ENCODE results near the gene TTC34.

DNA sequence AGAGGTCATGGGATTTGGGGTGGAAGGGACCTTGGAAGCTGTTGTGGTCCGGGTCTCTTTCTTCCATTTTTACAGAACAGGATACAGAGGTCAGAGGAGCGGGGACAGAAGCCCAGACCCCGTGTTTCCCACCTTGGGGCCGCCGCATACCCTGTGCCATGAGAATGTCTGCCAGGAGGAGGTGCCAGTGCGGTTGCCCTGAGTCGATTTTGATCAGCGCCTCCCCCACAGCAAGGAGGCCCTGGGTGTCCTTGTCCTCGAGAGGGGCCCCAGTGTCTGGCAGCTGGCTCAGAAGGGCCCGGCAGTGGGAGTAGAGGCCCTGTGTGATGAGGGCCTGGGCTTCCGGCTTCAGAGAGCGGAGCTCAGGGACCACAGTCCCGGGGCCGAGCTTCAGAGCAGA lies 156.3 kb downstream of the TTC34 start:
- TF ChIP-seq, protein P1, sequence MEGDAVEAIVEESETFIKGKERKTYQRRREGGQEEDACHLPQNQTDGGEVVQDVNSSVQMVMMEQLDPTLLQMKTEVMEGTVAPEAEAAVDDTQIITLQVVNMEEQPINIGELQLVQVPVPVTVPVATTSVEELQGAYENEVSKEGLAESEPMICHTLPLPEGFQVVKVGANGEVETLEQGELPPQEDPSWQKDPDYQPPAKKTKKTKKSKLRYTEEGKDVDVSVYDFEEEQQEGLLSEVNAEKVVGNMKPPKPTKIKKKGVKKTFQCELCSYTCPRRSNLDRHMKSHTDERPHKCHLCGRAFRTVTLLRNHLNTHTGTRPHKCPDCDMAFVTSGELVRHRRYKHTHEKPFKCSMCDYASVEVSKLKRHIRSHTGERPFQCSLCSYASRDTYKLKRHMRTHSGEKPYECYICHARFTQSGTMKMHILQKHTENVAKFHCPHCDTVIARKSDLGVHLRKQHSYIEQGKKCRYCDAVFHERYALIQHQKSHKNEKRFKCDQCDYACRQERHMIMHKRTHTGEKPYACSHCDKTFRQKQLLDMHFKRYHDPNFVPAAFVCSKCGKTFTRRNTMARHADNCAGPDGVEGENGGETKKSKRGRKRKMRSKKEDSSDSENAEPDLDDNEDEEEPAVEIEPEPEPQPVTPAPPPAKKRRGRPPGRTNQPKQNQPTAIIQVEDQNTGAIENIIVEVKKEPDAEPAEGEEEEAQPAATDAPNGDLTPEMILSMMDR (IDR thresholded peaks at IDR 0.05) = no peak
- TF ChIP-seq POLR2A (IDR thresholded peaks at IDR 0.05) = no peak
- no peak for TF ChIP-seq EP300 (IDR thresholded peaks at IDR 0.05; ENCODE audit: low read depth)
